Colonic mucosa (tissue), 4 donors: ENCODE measurements around the gene OR2F2. TPM values are rescaled to one million over a fixed set of nuclear protein-coding genes. Genes with fewer than 3 reads are reported as not detected.

ENCODE experiments used
- DNase-seq: peaks from one replicate; pipeline ENCODE4 v3.0.0-alpha.2; 2020
- H3K27ac ChIP-seq: fragments of 200-600 bp; one replicate; pipeline ENCODE4 v1.8.0; 2021
- H3K27me3 ChIP-seq: fragments of 200-600 bp; one replicate; pipeline ENCODE4 v1.8.0; 2021
- H3K36me3 ChIP-seq: fragments of 200-600 bp; one replicate; pipeline ENCODE4 v1.8.0; 2021
- H3K4me1 ChIP-seq: fragments of 200-600 bp; one replicate; pipeline ENCODE4 v1.8.0; 2021; ENCODE audit warnings: mild to moderate bottlenecking
- H3K4me3 ChIP-seq: fragments of 200-600 bp; one replicate; pipeline ENCODE4 v1.8.0; 2021
- H3K9ac ChIP-seq, 2 donors: one replicate each; pipeline ENCODE4 v1.7.0; 2013; ENCODE audit warnings: control low read depth in 2 of 2, low read depth in 2 of 2, low read length in 2 of 2
- H3K9me3 ChIP-seq: fragments of 200-600 bp; one replicate; pipeline ENCODE4 v1.8.0; 2021
- CTCF ChIP-seq: fragments of 200-600 bp; IDR thresholded peaks from one replicate; pipeline ENCODE4 v1.8.0; 2022; ENCODE audit warnings: antibody characterized with exemption, mild to moderate bottlenecking
- intact Hi-C: fragments of 100-400 bp; cut with DNase I; formaldehyde crosslinking; loops from one replicate; pipeline ENCODE4 v1.14.1; 2022
- total RNA-seq, 2 donors: library from RNA; stranded (reverse); fragmentation: NEBNext Ultra II Directional in 1 of 2; extraction: Animal tissue kit (Norgen Biotek cat#: 25700) in 1 of 2; gene quantifications; one replicate each; pipeline ENCODE4 v1.2.1, GENCODE V29; 2021
- donor health status: healthy.
- donor health status: DM: no; HTN: no; CAD: no.
- donor health status: DM: no; HTN: no; CAD: no.

The OR2F2 gene
- total RNA-seq, 2 donors from 2014 or later = not detected

GRCh38 chr7:143906895-143907294, 28.1 kb upstream of the OR2F2 start:
- no peak for TF ChIP-seq CTCF
- H3K4me3 ChIP-seq = no peak overlapping the region
- intact Hi-C loops = no loop called here
- H3K9me3 ChIP-seq = no peaks in the 10 kb centered on the region
- H3K9ac ChIP-seq = no peak overlapping the region
- no peaks in the 10 kb centered on the region for H3K4me1 ChIP-seq
- no peak overlapping the region for H3K27ac ChIP-seq
- no peaks in the 10 kb centered on the region for H3K36me3 ChIP-seq
- DNase-seq = no peak
- H3K27me3 ChIP-seq = no peaks in the 10 kb centered on the region

- H3K36me3 ChIP-seq = no peaks in the 10 kb centered on the region
- no peaks in the 10 kb centered on the region for H3K4me1 ChIP-seq
- H3K9me3 ChIP-seq = no peaks in the 10 kb centered on the region
- no peak overlapping the region for H3K4me3 ChIP-seq
- no peak for TF ChIP-seq CTCF
- no peak overlapping the region for H3K9ac ChIP-seq
- no peak overlapping the region for H3K27ac ChIP-seq
- intact Hi-C loops = no loop called here
- no peak for DNase-seq
- no peaks in the 10 kb centered on the region for H3K27me3 ChIP-seq
Observed at GRCh38 chr7:143908120-143908519, 26.9 kb upstream of the OR2F2 start.

GRCh38 chr7:143909863-143910262, 25.2 kb upstream of the OR2F2 start:
- Histone ChIP-seq H3K9ac (no peak overlapping the region), H3K4me3 (no peak overlapping the region), H3K27ac (no peak overlapping the region), H3K9me3 (no peaks in the 10 kb centered on the region), H3K27me3 (no peaks in the 10 kb centered on the region), H3K4me1 (no peaks in the 10 kb centered on the region), H3K36me3 (no peaks in the 10 kb centered on the region)
- DNase-seq = no peak
- TF ChIP-seq CTCF = no peak
- intact Hi-C loops = no loop called here

GRCh38 chr7:143910473-143911248, 24.4 kb upstream of the OR2F2 start:
- Histone ChIP-seq H3K27ac (no peak overlapping the region), H3K9me3 (no peaks in the 10 kb centered on the region), H3K4me1 (no peaks in the 10 kb centered on the region), H3K27me3 (no peaks in the 10 kb centered on the region), H3K9ac (no peak overlapping the region), H3K36me3 (no peaks in the 10 kb centered on the region), H3K4me3 (no peak overlapping the region)
- TF ChIP-seq CTCF = no peak
- intact Hi-C loops = no loop called here
- no peak for DNase-seq

- Histone ChIP-seq H3K27me3 (no peaks in the 10 kb centered on the region), H3K9ac (no peak overlapping the region), H3K9me3 (no peaks in the 10 kb centered on the region), H3K4me1 (no peaks in the 10 kb centered on the region), H3K27ac (no peak overlapping the region), H3K36me3 (no peaks in the 10 kb centered on the region), H3K4me3 (no peak overlapping the region)
- DNase-seq = no peak
- TF ChIP-seq CTCF = no peak
- intact Hi-C loops = no loop called here
Observed at GRCh38 chr7:143913945-143914615, 21.0 kb upstream of the OR2F2 start.
